ENCODE measurements around the gene ATF2.

DNA sequence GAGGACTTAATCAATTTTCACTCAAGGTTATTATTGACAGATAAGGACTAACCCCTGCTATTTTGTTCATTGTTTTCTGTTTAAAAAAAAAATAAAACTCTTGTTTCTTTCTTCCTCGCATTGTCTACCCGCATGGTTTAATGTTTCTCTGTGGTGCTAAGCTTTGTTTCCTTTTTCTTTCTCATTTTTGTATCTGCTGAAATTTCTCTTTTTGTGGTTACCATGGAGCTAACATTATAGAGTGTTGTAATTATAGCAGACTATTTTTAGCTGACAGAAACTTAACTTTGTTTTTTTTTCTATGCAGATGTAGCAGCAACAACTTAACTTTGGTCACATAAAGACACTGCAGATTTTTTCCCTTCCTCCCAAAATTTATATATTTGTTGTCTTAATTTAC, 119.7 kb downstream of the ATF2 start:
- TF ChIP-seq EZH2 (IDR thresholded peaks at IDR 0.05; ENCODE audit: low read length, missing control alignments), result no peak
- TF ChIP-seq, protein P1, sequence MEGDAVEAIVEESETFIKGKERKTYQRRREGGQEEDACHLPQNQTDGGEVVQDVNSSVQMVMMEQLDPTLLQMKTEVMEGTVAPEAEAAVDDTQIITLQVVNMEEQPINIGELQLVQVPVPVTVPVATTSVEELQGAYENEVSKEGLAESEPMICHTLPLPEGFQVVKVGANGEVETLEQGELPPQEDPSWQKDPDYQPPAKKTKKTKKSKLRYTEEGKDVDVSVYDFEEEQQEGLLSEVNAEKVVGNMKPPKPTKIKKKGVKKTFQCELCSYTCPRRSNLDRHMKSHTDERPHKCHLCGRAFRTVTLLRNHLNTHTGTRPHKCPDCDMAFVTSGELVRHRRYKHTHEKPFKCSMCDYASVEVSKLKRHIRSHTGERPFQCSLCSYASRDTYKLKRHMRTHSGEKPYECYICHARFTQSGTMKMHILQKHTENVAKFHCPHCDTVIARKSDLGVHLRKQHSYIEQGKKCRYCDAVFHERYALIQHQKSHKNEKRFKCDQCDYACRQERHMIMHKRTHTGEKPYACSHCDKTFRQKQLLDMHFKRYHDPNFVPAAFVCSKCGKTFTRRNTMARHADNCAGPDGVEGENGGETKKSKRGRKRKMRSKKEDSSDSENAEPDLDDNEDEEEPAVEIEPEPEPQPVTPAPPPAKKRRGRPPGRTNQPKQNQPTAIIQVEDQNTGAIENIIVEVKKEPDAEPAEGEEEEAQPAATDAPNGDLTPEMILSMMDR (conservative IDR thresholded peaks at IDR 0.05 in 1 of 2, IDR thresholded peaks at IDR 0.05 in 1 of 2; ENCODE audit: low read depth in 1 of 2, low read length in 2 of 2), result no peak
